Inflammatory macrophage treated with lipopolysaccharide for 1 hour (primary cell): ENCODE measurements around the gene ERI3.

Source experiments
- DNase-seq, 2 donors: peaks; one replicate each; pipeline ENCODE4 v3.0.0-alpha.2; 2020 to 2022

Gene ERI3

DNA sequence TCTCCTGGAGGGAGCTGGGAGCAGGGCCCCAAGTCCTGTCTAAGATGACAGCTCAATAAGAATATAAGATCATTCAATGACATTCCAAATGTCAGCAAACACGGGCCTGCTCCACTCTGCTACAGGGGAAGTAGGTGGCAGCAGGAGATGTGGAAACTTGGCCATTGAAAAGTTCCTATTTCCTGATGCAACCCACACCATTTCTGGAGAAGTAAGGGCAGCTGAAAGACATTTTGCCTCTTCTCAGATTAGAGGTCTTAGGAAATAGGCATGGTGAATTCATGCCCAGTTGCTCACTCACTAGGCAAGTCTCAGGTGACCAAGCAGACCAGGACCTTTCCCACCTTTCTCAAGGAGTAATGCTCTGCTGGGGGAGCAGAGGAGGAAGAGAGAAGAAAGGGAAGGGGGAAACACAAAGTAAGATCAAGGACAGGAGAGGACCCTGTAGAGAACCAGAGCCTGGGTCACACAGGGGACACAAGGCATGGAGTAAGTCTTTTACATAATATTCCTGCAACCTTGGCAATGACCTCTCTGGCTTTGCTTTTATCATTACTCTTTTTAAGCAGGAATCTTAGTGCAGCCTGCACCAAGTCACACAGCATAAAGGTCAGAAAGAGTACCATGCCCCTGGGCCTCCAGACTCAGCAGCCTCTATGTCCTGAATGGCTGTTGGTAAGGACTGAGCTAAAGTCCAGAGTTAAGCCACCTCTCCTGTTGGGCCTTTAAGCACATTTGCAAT is 72.9 kb downstream of the ERI3 start:
- peak; percentile 75 to 78 for DNase-seq

DNA sequence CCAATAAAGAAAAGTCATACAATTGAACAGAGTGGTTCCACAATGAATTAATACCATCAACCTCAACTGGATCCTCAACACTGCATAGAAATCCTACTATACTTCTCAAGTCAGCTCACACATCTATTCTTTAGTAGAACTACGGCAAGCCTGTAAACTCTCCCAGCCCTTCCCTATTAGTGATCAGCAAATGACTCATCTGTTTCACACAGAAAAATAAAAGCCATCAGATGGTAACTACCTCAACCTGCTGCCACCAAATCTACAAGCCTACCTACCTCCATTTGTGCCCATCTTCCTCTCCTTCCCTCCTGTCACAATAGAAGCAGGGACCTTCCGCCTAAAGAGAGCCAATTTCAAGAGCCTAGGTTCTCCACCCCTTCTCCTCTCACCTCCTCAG is 78.2 kb downstream of the ERI3 start:
- no peak for DNase-seq

DNA sequence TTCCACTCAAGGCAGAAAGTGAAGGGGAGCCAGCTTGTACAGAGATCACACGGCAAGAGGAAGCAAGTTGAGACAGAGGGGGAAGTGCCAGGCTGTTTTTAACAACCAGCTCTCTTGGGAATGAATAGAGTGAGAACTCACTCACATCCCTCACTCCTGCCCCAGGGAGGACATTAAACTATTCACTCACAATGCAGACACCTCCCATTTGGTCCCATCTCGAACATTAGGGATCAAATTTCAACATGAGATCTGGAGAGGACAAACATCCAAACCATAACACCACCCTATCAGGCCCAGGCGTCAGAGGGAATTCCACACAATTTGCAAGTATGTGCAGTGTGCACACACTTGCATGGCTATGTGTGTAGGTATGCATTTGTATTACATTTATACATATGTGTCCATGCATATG is 79.1 kb downstream of the ERI3 start:
- DNase-seq, result peak; percentile 22 to 55

DNA sequence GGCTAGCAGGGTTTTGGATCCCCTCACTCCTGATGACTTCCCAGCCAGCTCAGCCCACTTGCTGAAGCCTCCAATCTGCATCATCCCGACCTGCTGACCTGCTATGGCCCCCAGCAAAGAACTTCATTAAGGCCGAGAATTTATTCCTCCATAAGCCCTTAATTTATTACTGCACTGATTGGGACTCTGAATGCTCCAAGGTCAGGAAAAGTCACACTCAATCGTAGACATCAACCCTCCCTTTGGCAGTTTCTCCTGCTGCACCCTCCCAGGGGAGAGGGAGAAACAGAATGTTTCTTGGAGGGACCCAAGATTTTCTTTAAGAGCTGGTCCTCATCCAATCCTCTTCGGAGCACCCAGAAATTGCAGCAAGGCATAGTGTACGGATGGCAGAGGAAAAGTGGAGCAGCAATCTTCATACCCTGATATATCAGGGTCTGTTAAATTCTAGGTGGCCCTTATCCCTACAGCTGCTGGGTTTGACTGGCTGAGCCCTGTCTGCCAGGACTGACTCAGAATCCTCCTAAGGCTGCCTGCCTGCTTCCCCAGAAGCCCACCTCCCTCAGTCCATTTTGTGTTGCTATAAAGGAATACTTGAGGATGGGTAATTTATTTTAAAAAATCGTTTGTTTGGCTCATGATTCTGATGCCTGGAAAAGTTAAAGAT is 79.6 kb downstream of the ERI3 start:
- DNase-seq, result no peak

DNA sequence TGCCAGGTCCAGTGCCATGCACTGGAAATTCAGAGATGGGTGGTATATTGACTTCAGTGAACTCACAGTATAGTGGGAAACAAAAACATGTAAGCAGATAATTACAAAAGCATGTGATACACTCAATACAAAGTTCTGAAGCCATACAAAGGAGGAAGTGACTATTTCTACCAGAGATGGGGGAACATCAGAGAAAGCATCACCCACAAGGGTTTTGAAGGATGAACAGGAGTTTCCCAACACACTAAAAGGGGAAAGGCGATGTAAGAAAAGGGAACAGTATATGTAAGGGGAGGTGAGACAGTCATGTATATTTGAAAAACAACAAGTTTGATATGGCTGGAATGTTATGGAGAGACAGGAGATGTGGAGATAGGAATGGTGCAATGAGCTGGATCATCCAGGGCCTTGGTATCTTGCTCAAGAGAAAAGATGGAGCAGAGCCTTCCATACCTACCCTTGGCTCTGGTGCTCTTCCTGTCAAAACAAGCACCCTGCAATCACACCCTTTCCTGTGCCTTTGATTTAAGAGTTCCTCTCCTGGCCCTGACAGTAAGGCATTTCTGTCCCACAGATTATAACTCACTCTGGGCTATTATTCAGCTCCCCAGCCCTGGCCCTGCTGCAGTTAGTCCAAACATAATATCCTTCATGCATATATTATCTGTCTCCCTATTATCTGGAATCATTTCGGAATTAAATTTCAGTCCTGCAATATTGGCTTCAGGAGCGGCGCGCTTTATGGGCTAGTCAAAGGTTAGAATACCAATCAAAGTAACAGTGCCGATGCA is 81.3 kb downstream of the ERI3 start:
- peak; percentile 42 to 49 for DNase-seq

DNA sequence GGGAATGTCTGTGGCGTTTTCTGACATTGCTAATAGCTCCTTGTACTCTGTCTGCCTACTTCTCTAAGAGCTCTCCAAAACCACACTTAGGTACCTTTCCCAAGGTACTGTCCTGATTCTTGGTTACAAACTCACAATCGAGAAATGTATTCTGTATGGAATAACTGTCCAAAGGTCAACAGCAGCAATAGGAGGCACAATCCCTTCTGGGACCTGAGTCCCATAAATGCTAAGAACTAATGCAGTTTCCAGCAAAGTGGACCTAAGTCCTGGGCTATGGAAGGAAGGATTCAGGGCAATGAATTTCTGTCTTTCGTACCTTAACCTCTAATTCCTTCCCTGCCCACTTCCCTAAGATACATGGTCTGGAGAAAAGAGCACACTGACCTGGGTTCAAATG is 82.1 kb downstream of the ERI3 start:
- DNase-seq, result no peak

DNA sequence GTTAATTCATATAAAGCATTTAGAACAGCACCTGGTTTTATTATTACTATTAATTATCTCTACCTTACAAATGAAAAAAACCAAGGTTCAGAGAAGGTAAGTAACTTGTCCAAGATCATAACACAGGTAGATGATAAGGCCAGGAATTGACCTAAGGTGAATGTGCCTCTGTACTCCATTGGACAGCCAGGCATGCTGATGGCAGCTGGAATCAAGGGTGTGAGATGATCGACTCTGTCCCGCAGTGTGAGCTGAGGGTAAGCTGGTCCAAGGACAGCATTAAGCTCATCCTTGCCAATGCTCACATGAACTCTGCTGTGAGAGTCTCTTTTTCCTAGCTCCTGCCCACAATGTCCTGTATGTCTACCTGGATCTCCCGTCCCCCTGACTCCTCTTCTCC is 83.4 kb downstream of the ERI3 start:
- DNase-seq, result no peak

DNA sequence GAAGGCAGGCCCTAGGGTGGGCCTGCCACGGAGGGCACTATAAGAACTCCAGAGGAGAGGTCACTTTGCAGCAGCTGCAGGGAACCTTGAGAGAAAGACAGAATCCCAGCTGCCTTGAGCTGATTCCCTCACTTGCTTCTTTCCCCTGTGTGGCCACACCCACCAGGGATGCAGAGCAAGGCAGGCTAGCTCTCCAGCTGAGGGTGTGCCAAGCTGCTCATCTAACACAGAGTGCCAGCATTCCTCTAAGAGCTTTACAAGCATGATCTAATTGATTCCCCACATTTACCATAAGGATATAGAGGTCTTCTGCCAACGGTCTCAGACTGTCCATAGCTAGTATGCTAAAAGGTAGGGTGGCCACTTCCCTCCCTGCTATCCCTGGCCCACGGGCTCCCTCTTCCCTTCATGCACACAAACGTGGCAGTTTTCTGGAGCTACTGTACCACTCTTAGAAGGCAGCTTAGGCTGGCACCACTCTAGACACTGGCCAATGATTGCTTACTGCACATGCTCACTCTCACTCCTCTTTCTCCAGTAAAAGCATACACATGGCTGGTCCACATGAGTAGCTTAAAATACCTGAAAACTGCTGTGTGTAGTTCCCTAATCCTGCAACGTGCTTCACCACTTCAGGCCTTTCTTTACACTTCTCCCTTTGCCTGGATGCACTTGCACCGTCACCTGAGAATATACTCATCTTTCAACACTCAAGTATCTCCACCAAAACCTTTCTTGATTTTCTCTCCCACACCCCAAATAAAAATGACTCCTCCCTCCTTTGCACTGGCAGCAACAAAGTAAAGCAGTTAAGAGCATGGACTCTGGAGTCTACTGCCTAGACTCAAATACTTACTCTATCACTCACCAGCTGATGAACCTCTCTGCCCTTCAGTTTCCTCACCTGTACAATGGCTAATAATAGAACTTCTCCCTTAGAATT is 84.1 kb downstream of the ERI3 start:
- DNase-seq, result no peak

DNA sequence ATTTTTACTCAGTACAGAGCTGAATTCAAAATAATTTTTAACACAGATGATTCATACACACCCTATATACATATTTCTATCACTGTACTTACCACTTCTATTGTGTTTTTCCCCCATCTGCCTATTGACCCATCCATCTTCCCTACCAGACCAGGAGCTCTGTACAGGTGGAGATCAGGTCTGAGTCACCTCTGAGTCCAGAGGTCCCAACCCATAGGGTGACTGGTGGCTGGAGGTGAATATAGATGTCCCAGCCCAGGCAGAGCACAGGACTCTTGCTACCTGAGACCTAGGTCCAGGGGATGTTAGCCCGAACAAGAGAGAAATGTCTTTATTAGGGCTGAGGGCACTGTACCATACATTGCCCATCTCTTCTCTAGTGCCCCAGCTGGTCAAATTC is 87.0 kb downstream of the ERI3 start:
- DNase-seq, result no peak

DNA sequence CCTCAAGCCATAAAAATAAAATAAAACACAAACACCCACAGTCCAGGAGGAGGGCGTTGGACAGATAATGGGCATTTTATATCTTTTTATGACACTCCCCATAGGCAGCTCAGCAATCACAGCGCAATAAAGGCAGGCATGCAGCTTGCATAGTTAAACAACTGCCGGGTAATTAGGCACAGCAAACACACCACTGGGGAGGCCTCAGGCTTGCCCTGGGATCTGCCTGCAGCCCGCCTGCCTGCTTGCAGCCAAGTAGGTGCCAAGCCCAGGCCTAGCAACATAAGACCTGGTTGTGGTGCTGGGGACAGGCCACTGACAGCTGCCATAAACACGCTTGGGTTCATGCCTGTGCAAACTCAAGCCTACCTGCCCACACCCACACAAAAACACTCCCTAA is 87.6 kb downstream of the ERI3 start:
- no peak for DNase-seq

DNA sequence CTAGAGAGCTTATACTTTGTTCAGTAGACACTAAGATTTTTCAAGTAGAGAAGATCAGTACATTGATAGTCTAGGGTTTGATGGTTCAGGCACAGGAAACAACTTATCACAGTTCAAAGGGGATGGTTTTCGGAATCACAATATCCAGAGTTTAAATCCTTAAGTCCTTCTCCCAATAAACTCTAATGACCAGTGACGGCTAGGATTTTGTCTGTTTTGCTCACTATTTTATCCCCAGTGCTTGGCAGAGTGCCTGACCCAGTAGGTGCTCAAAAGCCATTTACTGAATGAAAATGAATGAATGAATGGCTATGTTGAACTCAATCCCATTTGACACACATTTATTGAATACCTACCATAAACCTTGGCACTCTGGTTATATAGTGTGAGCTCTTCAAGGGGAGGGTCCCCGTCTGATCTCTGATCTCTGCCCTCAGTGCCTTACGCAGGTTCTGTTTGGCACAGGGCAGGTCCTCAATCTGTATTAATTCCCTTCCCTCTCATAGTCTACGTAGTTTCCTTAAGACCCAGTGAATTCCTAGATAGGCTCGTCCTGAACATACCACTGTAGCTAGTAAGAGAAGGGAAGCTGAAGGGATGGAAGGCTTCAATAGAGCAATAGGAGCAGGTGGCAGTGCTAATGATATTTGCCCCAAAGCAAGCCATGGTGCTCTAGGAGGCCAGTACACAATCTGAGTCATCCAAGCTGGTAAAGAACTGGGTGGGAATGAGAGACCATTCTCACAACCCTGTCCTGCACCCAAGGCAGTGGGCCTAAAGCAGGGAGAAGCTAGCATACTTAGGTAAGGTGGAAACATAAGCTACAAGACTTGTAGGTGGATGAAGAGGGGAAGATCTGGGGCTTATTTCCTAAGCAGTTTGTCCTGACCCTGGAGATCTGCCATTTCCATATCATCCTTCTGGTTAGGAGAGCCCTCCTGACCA is 88.4 kb downstream of the ERI3 start:
- no peak for DNase-seq

DNA sequence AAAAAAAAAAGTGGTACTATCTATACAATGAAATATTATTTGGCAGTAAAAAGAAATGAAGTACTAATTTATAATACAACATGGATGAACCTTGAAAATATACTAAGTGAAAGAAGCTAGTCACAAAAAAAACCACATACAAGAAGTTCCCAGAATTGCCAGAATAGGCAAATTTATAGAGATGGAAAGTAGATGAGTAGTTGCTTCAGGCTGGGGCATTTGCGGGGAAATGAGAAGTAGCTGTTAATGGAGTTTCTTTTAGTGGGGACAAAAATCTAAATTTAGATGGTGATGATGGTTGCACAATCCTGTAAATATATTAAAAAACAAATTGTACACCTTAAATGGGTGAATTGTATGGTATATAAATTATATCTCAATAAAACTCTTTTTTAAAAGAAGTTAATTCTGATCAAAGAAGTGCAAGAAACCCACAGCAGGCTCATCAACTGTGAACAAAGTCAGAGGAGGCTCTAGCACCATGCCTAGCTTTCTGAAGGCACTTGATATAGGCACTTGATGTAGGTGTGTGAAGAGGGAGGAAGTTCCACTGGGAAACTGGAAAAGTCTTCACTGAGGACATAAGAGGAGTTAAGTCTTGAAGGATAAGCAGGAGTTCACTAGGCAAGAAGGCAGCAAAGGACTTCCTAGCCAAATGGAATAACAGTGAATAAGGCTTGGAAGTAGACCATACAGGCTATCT is 89.2 kb downstream of the ERI3 start:
- DNase-seq, result peak; percentile 89 to 90

DNA sequence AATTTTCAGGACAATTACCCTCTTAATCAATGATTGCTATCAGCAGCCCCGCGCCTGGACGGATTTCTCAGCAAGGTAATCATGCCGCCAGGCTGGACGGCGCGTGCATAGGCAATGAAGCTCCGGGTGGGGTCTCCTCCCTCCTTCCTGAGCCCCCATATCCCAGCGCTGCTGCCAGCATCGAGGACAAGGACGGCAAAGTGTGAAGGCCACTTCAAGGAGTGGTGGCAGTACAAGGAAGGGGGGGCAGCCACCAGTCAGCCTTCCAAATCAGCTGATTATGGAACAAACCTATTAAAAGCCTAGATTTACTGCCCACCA is 90.6 kb downstream of the ERI3 start:
- no peak for DNase-seq

DNA sequence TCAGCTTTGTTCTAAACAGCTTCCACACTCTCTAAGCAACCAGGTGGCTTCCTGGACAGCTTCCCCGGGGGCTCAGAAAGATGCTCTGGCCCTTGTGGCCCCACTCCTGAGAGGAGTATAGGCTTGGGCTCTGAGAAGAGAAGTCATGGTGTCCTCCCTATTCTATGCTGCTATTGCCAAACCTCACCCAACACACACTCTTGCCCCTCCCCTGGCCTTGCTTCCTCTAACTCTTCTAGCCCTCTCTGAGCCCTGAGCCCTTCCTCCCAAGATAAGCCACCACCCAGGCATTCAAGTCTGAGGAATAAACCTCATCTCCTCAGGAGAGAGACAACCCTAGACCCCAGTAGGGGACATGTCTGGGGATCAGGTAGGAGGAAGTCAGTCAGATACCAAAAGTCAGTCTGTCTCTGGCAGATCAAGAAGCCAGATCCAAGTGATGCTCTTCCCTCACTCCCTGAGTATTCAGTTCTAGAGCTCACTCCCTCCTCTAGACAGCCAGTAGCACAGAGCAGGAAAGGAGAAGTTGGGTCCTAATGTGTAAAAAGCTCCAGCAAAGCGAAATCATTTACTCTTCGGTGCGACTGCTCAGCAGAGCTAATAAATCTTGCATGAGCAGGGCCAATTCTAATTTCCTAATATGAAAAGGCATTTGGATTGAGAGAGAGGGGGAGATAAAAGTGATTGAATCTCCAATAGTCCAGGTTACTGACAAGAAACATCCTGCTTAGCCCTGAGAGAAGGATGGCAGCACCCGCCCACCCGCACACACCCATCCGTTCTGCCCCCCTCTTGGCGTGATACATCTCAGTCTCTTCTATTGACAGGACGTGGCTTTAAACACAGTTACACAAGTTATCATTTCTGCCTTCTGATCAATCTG is 91.2 kb downstream of the ERI3 start:
- DNase-seq, result peak; percentile 73 to 83

DNA sequence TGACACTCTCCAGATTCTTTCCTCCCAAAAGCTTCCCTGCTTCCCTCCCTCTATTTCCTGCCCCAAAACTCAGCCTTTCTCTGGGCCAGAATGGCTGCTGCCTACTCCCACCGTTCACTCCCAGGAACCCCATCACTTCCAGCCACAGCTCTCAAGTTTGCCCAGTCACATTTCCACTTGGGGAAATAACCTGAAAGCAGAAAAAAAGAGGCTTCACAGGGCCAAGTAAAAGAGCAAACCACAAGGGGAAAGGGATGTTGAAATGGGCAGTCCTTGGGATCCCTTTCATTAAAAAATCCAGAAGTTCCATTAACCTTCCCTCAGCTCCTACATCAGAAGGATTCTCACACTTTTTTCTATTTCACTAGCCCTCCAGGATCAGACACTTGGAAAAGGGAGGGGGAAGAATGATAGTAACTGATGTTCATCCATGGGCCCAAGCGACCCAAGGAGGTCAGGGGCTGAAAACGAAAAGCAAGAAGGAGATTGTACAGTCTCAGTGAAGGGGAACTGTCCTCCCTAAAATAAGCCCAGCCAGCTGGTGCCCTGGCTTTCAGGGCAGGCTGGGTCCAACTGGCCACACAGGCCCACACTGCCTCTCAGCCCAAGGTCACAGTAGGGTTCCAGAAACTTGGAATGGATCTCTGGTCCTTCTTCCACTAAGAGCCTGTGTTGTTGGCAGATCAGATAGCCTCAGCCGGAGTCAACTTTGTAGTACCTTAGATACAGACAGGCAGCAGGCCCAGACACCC is 92.1 kb downstream of the ERI3 start:
- peak; percentile 77 for DNase-seq

DNA sequence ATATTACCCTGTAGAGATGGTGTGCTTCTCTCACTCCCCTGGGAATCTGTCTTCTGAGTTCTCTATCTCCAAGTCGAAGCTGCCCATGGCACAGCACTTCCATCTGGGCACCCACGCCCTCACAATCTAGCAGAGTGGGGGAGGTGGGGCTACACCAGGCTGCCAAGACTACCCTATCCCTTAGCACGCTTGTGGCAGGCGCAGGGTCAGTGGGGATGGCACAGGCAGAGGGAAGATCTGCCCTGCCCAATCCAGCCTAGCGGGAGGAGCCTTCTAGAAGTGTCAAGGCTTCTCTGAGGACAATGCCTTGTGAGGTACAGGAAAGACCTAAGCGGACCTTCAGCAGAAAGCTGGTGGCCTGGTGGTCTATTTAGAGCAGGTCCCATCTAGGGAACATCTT is 92.6 kb downstream of the ERI3 start:
- DNase-seq, result no peak

DNA sequence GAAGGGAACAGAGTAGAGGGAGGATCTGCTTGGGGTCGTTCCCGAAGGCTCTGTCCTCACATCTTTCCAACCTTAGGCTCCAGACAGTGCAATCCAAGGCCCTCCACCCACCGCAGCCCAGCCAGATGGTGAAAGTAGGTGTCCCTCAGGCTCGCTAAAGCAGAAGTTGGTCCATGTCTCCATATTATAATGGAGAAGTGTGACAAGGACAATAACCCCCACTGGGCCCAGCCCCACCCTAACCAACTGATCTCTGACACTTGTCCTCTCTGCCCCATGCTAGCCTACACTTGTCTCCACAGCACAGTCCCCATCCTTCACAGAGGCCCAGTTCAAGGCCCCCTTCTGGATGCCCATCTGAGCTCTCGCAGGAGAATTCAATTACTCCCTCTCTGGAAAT is 93.1 kb downstream of the ERI3 start:
- peak; percentile 77 to 79 for DNase-seq

DNA sequence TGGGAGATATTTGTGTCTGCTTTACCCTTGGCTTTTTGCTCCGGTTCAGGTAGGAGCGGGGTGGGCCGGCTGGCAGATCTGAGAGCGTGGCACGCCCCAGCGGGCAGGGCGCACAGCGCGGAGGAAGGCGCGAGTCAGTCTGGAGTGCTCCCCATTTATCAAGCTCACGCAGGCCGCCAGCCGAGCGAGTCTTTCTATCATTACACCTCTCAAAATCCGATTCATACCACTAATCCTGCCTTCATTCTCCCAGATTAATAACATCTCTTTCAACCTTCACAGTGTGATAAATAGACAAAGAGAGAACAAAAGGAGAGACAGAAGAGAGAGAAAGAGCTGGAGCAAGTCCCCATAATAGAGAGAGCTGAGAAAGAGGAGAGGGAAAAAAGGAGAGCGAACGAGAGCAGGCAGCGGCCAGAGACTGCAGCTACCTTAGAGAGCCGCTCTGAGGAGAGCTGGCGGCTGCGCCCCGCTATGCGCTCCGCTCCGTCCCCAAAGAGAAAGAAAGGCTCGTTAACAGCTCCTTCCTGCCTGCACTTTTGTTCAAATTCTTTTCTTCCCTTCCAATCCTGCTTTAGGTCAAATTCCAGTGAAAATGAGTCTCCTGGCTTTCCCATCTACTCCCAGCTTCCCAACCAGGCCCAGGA is 93.8 kb downstream of the ERI3 start:
- DNase-seq, result no peak

DNA sequence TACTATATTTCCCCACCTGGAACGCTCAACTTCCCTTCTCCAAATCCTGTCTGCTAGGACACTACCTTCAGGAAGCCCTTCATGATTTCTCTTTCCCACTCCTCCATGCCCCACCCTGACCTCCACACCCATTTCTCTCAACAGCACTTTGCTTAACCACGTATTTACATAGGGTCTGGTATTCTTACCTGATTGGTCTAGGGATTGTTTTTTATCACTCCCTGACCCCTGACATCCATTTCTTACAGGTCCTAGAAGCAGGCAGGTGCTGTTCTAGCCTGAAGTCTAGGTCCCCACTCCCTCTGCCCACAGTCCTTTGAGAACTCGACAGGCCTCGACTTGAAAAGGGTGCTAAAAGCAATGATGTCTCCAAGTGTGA is 94.3 kb downstream of the ERI3 start:
- no peak for DNase-seq
